Measurements from ENCODE around the gene USP17L13. TPM values are rescaled to one million over a fixed set of nuclear protein-coding genes. Genes with fewer than 3 reads are reported as not detected.

Gene USP17L13, protein sequence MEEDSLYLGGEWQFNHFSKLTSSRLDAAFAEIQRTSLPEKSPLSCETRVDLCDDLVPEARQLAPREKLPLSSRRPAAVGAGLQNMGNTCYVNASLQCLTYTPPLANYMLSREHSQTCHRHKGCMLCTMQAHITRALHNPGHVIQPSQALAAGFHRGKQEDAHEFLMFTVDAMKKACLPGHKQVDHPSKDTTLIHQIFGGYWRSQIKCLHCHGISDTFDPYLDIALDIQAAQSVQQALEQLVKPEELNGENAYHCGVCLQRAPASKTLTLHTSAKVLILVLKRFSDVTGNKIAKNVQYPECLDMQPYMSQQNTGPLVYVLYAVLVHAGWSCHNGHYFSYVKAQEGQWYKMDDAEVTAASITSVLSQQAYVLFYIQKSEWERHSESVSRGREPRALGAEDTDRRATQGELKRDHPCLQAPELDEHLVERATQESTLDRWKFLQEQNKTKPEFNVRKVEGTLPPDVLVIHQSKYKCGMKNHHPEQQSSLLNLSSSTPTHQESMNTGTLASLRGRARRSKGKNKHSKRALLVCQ
- not detected in 2 replicates for total RNA-seq

DNA sequence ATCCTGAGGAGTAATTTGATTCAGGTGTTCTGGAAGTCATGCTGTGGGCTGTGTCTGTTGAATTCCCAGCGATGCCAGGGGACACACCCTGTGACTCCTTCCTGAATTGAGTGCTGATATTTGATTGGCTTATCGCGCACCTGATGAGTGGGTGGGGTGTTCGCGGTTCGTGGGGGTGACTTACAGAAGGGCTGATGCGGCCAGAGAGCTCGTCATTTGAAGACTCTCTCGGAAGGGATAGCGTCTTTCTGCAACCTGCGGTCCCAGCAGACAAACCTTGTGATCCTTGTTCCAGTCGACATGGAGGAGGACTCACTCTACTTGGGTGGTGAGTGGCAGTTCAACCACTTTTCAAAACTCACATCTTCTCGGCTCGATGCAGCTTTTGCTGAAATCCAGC is at the start of gene USP17L13:
TSS of gene USP17L13 (plus strand) at position 301 of the 400 bp plus-strand sequence. CDS start at position 301, 0 bp downstream.

DNA sequence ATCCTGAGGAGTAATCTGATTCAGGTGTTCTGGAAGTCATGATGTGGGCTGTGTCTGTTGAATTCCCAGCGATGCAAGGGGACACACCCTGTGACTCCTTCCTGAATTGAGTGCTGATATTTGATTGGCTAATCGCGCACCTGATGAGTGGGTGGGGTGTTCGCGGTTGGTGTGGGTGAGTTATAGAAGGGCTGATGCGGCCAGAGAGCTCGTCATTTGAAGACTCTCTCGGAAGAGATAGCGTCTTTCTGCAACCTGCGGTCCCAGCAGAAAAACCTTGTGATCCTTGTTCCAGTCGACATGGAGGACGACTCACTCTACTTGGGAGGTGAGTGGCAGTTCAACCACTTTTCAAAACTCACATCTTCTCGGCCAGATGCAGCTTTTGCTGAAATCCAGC is 14.3 kb upstream of the USP17L13 start, which contains the start of gene USP17L10:
TSS of gene USP17L10 (plus strand) at position 301 of the 400 bp plus-strand sequence. CDS start at position 301, 0 bp downstream.

DNA sequence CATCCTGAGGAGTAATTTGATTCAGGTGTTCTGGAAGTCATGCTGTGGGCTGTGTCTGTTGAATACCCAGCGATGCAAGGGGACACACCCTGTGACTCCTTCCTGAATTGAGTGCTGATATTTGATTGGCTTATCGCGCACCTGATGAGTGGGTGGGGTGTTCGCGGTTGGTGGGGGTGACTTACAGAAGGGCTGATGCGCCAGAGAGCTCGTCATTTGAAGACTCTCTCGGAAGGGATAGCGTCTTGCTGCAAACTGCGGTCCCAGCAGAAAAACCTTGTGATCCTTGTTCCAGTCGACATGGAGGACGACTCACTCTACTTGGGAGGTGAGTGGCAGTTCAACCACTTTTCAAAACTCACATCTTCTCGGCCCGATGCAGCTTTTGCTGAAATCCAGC is 9.6 kb upstream of the USP17L13 start, which contains the start of gene USP17L11:
TSS of gene USP17L11 (plus strand) at position 301 of the 400 bp plus-strand sequence. CDS start at position 301, 0 bp downstream.

DNA sequence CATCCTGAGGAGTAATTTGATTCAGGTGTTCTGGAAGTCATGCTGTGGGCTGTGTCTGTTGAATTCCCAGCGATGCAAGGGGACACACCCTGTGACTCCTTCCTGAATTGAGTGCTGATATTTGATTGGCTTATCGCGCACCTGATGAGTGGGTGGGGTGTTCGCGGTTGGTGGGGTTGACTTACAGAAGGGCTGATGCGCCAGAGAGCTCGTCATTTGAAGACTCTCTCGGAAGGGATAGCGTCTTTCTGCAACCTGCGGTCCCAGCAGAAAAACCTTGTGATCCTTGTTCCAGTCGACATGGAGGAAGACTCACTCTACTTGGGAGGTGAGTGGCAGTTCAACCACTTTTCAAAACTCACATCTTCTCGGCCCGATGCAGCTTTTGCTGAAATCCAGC is 4.8 kb upstream of the USP17L13 start, which contains the start of gene USP17L12:
TSS of gene USP17L12 (plus strand) at position 301 of the 400 bp plus-strand sequence. CDS start at position 301, 0 bp downstream.

DNA sequence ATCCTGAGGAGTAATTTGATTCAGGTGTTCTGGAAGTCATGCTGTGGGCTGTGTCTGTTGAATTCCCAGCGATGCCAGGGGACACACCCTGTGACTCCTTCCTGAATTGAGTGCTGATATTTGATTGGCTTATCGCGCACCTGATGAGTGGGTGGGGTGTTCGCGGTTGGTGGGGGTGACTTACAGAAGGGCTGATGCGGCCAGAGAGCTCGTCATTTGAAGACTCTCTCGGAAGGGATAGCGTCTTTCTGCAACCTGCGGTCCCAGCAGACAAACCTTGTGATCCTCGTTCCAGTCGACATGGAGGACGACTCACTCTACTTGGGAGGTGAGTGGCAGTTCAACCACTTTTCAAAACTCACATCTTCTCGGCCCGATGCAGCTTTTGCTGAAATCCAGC is 9.4 kb downstream of the USP17L13 start, which contains the start of gene USP17L15:
TSS of gene USP17L15 (plus strand) at position 301 of the 400 bp plus-strand sequence. CDS start at position 301, 0 bp downstream.

DNA sequence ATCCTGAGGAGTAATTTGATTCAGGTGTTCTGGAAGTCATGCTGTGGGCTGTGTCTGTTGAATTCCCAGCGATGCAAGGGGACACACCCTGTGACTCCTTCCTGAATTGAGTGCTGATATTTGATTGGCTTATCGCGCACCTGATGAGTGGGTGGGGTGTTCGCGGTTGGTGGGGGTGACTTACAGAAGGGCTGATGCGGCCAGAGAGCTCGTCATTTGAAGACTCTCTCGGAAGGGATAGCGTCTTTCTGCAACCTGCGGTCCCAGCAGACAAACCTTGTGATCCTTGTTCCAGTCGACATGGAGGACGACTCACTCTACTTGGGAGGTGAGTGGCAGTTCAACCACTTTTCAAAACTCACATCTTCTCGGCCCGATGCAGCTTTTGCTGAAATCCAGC is 18.9 kb downstream of the USP17L13 start, which contains the start of gene USP17L17:
TSS of gene USP17L17 (plus strand) at position 301 of the 400 bp plus-strand sequence. CDS start at position 301, 0 bp downstream.

DNA sequence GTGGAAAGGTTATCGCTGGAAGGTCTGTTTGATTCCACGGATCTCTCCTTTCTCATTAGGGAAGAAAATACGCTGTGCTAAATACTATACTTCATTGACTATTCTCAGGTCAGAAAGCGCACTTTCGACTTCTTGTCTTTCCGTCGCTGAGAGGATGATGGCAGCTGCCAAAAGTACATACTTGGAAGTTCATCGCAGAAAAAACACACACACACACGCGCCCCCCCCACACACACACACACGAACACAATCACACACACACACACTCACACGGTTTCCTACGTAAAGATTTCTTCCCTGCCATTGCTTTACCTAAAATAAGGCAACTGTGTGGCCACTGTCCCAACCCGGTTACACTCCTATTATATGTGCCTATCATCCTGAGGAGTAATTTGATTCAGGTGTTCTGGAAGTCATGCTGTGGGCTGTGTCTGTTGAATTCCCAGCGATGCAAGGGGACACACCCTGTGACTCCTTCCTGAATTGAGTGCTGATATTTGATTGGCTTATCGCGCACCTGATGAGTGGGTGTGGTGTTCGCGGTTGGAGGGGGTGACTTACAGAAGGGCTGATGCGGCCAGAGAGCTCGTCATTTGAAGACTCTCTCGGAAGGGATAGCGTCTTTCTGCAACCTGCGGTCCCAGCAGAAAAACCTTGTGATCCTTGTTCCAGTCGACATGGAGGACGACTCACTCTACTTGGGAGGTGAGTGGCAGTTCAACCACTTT is 23.4 kb downstream of the USP17L13 start, which contains the start of gene USP17L18:
TSS of gene USP17L18 (plus strand) at position 678 of the 728 bp plus-strand sequence. CDS start at position 678, 0 bp downstream.

DNA sequence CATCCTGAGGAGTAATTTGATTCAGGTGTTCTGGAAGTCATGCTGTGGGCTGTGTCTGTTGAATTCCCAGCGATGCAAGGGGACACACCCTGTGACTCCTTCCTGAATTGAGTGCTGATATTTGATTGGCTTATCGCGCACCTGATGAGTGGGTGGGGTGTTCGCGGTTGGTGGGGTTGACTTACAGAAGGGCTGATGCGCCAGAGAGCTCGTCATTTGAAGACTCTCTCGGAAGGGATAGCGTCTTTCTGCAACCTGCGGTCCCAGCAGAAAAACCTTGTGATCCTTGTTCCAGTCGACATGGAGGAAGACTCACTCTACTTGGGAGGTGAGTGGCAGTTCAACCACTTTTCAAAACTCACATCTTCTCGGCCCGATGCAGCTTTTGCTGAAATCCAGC is 28.4 kb downstream of the USP17L13 start, which contains the start of gene USP17L19:
TSS of gene USP17L19 (plus strand) at position 301 of the 400 bp plus-strand sequence. CDS start at position 301, 0 bp downstream.

DNA sequence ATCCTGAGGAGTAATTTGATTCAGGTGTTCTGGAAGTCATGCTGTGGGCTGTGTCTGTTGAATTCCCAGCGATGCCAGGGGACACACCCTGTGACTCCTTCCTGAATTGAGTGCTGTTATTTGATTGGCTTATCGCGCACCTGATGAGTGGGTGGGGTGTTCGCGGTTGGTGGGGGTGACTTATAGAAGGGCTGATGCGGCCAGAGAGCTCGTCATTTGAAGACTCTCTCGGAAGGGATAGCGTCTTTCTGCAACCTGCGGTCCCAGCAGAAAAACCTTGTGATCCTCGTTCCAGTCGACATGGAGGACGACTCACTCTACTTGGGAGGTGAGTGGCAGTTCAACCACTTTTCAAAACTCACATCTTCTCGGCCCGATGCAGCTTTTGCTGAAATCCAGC is 33.1 kb downstream of the USP17L13 start, which contains the start of gene USP17L20:
TSS of gene USP17L20 (plus strand) at position 301 of the 400 bp plus-strand sequence. CDS start at position 301, 0 bp downstream.

DNA sequence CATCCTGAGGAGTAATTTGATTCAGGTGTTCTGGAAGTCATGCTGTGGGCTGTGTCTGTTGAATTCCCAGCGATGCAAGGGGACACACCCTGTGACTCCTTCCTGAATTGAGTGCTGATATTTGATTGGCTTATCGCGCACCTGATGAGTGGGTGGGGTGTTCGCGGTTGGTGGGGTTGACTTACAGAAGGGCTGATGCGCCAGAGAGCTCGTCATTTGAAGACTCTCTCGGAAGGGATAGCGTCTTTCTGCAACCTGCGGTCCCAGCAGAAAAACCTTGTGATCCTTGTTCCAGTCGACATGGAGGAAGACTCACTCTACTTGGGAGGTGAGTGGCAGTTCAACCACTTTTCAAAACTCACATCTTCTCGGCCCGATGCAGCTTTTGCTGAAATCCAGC is 37.9 kb downstream of the USP17L13 start, which contains the start of gene USP17L21:
TSS of gene USP17L21 (plus strand) at position 301 of the 400 bp plus-strand sequence. CDS start at position 301, 0 bp downstream.

DNA sequence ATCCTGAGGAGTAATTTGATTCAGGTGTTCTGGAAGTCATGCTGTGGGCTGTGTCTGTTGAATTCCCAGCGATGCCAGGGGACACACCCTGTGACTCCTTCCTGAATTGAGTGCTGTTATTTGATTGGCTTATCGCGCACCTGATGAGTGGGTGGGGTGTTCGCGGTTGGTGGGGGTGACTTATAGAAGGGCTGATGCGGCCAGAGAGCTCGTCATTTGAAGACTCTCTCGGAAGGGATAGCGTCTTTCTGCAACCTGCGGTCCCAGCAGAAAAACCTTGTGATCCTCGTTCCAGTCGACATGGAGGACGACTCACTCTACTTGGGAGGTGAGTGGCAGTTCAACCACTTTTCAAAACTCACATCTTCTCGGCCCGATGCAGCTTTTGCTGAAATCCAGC is 42.6 kb downstream of the USP17L13 start, which contains the start of gene USP17L22:
TSS of gene USP17L22 (plus strand) at position 301 of the 400 bp plus-strand sequence. CDS start at position 301, 0 bp downstream.

Other genes with a start within 250 kb of the USP17L13 start
- gene FAM90A26, start 54.5 kb upstream of the USP17L13 start, total RNA-seq, result not detected in 2 replicates
- not detected in 2 replicates for gene USP17L10, start 14.2 kb upstream of the USP17L13 start, total RNA-seq
- not detected in 2 replicates for gene USP17L11, start 9.5 kb upstream of the USP17L13 start, total RNA-seq
- gene USP17L12, start 4.7 kb upstream of the USP17L13 start, total RNA-seq, result not detected in 2 replicates
- gene USP17L15, start 9.5 kb downstream of the USP17L13 start, total RNA-seq, result not detected in 2 replicates
- not detected in 2 replicates for gene USP17L17, start 19.0 kb downstream of the USP17L13 start, total RNA-seq
- gene USP17L18, start 23.7 kb downstream of the USP17L13 start, total RNA-seq, result not detected in 2 replicates
- not detected in 2 replicates for gene USP17L19, start 28.5 kb downstream of the USP17L13 start, total RNA-seq
- gene USP17L20, start 33.2 kb downstream of the USP17L13 start, total RNA-seq, result not detected in 2 replicates
- gene USP17L21, start 38.0 kb downstream of the USP17L13 start, total RNA-seq, result not detected in 2 replicates
- gene USP17L22, start 42.7 kb downstream of the USP17L13 start, total RNA-seq, result not detected in 2 replicates
- not detected in 2 replicates for gene USP17L24, start 100.3 kb downstream of the USP17L13 start, total RNA-seq
- gene USP17L25, start 105.0 kb downstream of the USP17L13 start, total RNA-seq, result not detected in 2 replicates
- not detected in 2 replicates for gene USP17L26, start 109.8 kb downstream of the USP17L13 start, total RNA-seq
- not detected in 2 replicates for gene USP17L5, start 114.5 kb downstream of the USP17L13 start, total RNA-seq
- gene USP17L27, start 119.3 kb downstream of the USP17L13 start, total RNA-seq, result not detected in 2 replicates
- not detected in 2 replicates for gene USP17L28, start 124.0 kb downstream of the USP17L13 start, total RNA-seq
- gene USP17L29, start 128.7 kb downstream of the USP17L13 start, total RNA-seq, result not detected in 2 replicates
- not detected in 2 replicates for gene USP17L30, start 138.2 kb downstream of the USP17L13 start, total RNA-seq
- gene DEFB131A, start 219.5 kb downstream of the USP17L13 start, total RNA-seq, result not detected in 2 replicates

Measured in endothelial cell of coronary artery (primary cell).